SK-N-SH treated with all-trans-retinoic acid at 6 μM for 48 hours (cell line): ENCODE measurements around the gene EPN3.

Experiments
- BACH2 ChIP-seq: fragments of 250-450 bp; sonication (Bioruptor Pico); IDR thresholded peaks from 2 replicates; pipeline ENCODE4 v1.9.0; 2021; ENCODE audit warnings: mild to moderate bottlenecking, borderline replicate concordance
- ISL1 ChIP-seq: fragments of 250-450 bp; sonication (Bioruptor Pico); IDR thresholded peaks from 2 replicates; pipeline ENCODE4 v2.1.2; 2022; ENCODE audit warnings: mild to moderate bottlenecking, moderate library complexity
- PATZ1 ChIP-seq: fragments of 250-450 bp; sonication (Bioruptor Pico); IDR thresholded peaks from 2 replicates; pipeline ENCODE4 v1.8.0; 2020; ENCODE audit warnings: mild to moderate bottlenecking, moderate library complexity, borderline replicate concordance
- PPARA ChIP-seq: fragments of 250-450 bp; sonication (Bioruptor Pico); IDR thresholded peaks from 2 replicates; pipeline ENCODE4 v1.5.0; 2020; ENCODE audit warnings: mild to moderate bottlenecking, borderline replicate concordance
- RARB ChIP-seq: fragments of 250-450 bp; sonication (Bioruptor Pico); IDR thresholded peaks from 2 replicates; pipeline ENCODE4 v1.8.0; 2021; ENCODE audit warnings: mild to moderate bottlenecking, moderate library complexity
- TCF4 ChIP-seq: fragments of 250-450 bp; sonication (Bioruptor Pico); IDR thresholded peaks from 2 replicates; pipeline ENCODE4 v1.8.0; 2021; ENCODE audit warnings: mild to moderate bottlenecking, moderate library complexity, borderline replicate concordance
- ZC3H10 ChIP-seq: fragments of 250-450 bp; sonication (Bioruptor Pico); IDR thresholded peaks from 2 replicates; pipeline ENCODE4 v1.5.1; 2021; ENCODE audit warnings: mild to moderate bottlenecking, moderate library complexity
- ZFP30 ChIP-seq: fragments of 450-650 bp; formaldehyde crosslinking; IDR thresholded peaks from 2 replicates; pipeline ENCODE4 v1.5.0; 2022; ENCODE audit warnings: mild to moderate bottlenecking, moderate library complexity
- ZNF70 ChIP-seq: fragments of 450-650 bp; formaldehyde crosslinking; IDR thresholded peaks from 2 replicates; pipeline ENCODE4 v1.5.0; 2020; ENCODE audit warnings: mild to moderate bottlenecking, moderate library complexity
- ZNF8 ChIP-seq: fragments of 450-650 bp; formaldehyde crosslinking; IDR thresholded peaks from 2 replicates; pipeline ENCODE4 v1.5.0; 2020; ENCODE audit warnings: mild to moderate bottlenecking, moderate library complexity
- TF ChIP-seq, protein P1 (sequence below): fragments of 250-450 bp; sonication (Bioruptor Pico); IDR thresholded peaks from 2 replicates; pipeline ENCODE4 v1.5.1; 2020; ENCODE audit warnings: low read depth, mild to moderate bottlenecking, moderate library complexity

GRCh38 chr17:50585346-50585745 lies 52.8 kb downstream of the EPN3 start:
- TF ChIP-seq ZFP30 (CRISPR knock-in tag) (no peak), TCF4 (CRISPR knock-in tag) (no peak), BACH2 (CRISPR knock-in tag) (no peak), ISL1 (CRISPR knock-in tag) (no peak), RARB (CRISPR knock-in tag) (no peak), PATZ1 (CRISPR knock-in tag) (no peak), ZNF8 (CRISPR knock-in tag) (no peak), ZC3H10 (CRISPR knock-in tag) (no peak), ZNF70 (CRISPR knock-in tag) (no peak), PPARA (no peak)
- TF ChIP-seq, protein P1, sequence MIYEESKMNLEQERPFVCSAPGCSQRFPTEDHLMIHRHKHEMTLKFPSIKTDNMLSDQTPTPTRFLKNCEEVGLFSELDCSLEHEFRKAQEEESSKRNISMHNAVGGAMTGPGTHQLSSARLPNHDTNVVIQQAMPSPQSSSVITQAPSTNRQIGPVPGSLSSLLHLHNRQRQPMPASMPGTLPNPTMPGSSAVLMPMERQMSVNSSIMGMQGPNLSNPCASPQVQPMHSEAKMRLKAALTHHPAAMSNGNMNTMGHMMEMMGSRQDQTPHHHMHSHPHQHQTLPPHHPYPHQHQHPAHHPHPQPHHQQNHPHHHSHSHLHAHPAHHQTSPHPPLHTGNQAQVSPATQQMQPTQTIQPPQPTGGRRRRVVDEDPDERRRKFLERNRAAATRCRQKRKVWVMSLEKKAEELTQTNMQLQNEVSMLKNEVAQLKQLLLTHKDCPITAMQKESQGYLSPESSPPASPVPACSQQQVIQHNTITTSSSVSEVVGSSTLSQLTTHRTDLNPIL (CRISPR knock-in tag) = no peak
